Stimulated activated CD4-positive, alpha-beta T cell treated with anti-CD3 and anti-CD28 coated beads, TNF-alpha, amount 100 ng/mL, for 1 hour (primary cell): ENCODE data around the gene TENM4.
A peak's percentile ranks its signal among the peaks of the same experiment; 100 is the strongest.
"Not testable (repeated sequence)": the region's sequence is repeated elsewhere in the genome, so short reads cannot be mapped to it uniquely, and the experiment has no call there.

Experiments used
- DNase-seq, 3 donors: peaks; one replicate each; pipeline ENCODE4 v3.0.0-alpha.2; 2020; ENCODE audit warnings: low read depth in 3 of 3, low spot score in 1 of 3

Gene TENM4

DNA sequence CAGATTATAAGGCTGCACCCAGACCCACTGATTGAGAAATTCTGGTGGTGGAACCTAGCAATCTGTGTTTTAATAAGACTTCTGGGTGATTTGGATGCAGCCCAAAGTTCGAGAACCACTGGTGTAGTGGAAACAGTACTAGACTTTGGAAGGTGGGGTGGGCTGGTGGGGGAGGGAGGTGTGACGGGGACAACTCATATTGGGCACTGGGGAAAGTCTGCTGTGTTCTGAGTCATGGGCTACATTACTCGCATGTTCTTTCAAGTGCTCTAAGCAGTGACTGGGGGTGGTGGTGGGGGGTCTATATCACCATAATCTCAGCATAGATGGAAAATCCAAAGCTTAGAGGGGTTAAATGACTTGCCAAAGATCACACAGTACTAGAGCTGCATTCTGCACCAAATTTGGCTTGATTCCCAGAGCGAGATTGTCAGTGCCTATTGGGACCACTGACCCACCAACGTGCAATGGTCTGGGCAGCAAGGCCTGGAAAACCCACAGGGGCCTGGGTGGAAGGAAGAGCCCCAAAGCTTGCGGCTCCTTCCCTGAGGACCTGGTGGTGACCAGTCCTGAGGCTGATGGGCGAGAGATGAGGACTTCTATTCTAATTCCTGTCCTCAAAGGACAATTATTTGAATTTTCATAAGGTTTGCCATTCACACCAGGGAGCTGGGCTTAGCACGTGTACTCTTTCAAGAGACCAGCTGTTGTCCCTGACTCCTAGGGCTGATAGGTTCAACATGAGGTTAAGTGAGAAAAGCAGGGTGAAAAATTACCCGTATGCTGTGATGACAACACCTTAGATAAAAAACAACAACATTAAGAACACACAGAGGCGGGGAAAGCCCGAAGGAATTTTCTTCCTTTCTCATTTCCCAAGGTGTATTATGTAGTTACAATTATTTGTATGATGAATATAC is 788.6 kb downstream of the TENM4 start:
- DNase-seq: peak in 1 of 3 donors; percentile 4

DNA sequence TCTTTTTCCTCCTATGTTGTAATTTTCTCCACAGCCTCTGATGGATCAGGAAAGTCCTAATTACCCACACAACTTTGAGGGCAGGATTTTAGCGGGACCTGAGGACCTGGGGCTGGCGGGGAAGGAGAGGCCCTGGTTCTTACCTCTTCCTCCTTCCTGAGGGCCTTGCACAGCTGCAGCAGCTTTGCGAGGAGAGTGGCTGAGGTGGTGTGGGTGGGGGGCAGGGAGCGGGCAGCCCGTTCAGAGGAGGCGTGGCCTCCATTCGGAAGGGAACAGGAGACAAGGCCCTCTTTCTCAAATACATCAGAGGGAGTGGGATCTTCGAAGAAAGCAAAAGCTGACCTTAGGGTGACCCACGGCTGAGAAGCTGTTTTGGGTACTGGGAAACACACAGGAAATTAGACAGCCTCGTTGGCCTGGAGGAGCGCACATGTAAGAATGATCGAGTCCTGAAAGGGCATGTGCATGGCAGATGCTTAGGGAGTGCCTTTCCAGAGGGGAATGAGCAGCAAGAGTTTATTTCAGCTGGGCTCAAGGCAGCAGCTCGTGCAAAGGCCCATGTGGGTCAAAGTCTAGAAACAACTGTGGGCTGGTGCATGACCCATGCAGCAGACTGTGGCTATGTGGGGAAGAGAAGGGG is 789.6 kb downstream of the TENM4 start:
- DNase-seq: no peak

DNA sequence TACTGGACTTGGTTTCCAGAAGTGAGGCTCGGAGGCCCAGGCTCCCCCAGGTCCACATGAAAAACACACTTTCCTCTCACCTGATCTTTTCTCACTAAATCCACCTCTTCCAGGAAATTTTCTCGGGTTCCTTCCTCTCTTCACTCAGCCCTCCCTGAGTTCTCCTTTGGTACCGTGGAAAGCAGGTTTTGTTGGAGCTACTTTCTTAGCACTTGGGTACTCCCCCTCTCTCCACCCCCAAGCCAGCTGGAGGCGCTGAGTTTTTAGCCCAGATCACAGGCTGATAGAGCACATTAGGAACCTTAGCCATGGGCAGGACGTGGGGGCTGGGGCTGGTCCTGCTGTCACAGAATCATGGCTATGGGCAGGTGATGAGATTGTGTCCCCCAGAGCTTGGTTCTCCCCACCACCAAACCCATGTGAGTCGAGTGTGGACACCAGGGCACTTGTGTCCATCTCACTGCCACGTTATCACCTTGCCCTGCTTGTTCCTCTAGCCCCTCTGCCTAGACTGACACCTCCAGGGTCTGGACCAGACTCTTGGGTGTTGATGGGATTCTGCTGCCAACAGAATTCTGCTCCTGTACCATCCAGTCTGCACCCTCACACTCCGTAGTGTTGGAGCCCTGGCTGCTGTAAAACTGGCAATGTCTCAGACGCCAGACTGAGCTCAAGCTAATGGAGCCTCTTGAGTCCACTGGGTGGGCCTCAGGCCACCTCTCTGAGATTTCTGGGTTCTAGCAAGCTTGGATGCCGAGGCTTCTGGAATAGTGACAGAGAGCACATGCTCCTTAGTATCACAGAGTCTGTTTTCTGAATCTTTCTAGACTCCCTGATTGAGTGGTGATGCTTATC is 791.2 kb downstream of the TENM4 start:
- DNase-seq: no peak

DNA sequence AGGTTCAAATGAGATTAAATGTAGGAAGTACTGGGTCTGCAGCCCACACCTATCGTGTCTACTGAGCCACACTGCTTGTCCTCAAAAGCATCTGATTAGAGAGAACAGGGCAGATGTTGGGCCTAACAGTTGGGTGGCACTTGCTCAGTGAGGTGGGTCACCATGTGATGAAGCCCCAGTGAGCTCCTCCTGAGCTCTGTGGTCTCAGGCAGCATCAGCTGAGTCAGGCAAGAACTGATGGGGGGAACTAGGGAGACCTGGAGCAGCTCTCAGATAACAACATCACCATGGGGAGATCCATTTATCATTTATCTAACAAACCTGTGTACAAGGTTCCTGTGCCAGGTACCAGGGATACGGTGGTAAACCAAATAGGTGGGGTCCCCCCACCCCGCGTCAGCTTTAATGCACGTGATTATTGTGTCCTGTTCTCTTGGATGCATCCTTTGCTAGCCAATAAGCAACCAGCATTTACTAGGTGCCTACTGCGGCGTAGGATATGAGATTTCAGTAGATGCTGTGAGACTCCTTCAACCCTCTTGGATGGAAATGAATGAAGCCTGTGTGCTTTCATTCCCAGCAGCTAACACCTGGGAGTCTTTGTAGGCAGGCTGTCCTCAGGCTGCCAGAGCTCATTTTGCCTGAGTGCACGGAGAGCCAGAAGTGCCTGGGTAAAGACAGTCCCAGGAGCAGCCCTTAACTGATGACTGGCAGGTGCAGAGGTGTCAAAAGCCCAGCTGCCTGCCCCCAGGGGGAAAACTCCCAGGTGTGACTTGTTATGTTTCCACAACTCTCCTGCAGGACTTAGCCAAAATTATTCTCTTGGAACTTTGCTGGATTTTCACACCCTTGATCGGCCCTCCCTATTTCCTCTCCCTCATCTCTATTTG is 792.6 kb downstream of the TENM4 start:
- no peak for DNase-seq

DNA sequence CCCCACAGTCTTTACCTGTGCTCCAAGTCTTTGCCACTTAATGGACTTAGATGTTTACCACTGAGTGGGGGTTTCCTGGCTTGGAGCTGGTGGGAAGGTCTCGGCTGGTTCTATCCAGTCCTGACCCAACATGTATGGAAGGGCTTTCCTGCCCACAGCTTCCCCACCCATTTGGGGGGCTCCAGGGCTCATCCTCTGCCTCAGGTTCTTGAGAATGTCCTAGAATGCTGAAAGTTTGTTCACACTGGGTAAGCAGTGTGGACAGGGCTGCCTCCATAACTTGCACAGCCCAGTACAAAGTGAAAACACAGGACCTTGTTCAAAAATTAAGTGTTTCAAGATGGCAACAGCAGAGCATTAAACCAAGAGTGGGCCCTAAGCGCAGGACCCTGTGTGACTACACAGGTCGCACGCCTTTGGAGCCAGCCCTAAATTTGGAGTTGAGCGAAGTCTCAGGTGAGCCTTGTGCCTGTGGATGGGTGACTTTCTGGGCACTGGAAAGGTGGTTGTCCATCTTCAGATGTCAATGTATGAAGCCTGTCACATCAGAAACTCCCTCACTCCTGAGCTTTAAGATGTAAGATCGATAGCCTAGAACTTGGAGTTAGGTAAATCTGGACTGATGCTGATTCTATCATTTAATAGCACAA is 793.4 kb downstream of the TENM4 start:
- no peak for DNase-seq

DNA sequence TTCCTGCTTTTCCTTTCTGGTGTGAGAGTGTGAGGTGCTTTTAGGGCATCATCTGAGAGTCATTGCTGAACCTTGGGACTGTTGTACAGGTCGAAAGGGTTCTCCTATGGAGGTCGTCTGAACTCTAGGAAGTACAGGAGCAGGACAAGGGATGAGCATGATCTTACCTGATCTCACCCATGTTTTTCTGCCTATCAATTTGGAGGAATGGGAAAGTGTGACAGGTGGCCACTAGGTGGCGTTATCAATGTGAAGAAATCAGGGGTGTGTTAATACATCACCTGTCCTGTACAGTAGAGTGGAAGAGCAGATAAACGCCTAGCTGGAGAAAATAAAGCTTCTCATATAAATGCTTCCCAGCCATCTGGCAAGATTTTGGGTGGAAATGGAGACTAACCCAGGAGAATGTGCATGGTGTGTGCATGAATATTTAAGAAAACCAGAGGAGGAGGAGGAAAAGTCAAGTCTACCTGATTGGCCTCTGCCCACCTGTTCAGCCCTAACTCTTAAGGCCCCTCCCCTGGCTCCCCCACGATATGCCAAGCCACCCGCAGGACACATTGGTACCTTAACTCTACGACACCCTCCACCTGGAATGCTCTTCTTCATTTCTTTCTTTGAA is 794.2 kb downstream of the TENM4 start:
- DNase-seq: peak in 2 of 3 donors; percentile 2 to 35

DNA sequence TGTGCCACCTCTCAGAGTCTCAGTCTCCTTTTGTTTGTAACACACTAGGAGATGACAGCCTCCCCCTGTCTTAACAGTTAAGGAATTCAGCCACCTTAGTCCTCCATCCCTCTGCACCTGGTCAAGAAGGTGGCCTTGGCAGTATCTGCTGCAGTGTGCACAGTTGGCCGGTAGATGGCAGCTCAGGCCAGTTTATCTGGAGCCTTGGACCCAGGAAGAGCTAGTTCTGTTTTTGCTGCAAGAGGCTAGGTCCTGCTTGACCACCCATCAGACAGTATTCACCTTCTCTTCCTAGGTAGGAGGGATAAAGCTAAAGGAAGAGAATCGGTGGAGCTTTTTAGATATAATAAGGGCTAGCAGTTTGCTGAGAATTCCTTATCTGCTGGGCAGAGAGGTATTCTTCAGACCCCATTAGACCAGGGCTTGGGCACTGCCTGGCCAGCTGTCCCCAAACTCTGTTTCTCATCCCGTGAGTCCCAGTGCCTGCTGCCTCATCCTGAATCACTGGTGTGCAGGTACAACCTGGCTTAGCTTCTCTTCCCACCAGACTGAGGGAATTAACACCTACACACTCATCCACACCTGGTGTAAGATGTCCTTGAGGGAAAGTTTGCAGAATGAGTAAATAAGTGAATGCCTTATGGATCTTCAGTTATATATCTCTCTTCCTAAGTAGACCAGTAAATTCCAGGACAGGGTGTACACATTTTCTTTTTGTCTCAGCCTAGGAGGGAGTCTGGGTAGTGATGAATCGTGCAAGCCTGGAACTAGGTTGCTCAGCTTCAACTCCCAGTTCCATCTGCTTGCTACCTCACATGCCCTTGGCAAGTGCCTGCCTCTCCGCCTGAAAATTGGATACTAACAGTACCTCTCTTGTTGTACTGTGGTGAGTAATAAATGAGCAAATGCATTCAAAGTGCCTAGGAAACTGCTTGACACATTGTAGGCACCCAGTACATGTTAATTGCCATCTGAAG is 795.3 kb downstream of the TENM4 start:
- DNase-seq: peak in 2 of 3 donors; percentile 7 to 36

DNA sequence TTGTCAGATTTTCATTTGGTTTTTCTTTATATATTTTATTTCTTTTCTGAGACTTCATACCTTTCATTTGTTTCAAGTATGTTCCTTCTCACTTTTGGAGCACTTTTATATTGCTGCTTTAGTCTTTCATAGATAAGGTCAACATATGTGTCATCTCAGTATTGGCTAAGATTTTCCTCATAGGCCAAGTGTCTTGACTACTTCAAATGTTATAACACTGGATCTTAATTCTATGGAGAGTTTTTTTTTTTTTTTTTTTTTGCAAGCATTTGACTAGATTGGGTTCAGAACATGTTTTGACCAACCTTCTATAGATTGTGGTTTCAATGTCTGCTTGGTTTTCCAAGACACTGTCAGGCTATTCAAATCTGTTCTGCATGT is 797.2 kb downstream of the TENM4 start:
- no peak for DNase-seq

DNA sequence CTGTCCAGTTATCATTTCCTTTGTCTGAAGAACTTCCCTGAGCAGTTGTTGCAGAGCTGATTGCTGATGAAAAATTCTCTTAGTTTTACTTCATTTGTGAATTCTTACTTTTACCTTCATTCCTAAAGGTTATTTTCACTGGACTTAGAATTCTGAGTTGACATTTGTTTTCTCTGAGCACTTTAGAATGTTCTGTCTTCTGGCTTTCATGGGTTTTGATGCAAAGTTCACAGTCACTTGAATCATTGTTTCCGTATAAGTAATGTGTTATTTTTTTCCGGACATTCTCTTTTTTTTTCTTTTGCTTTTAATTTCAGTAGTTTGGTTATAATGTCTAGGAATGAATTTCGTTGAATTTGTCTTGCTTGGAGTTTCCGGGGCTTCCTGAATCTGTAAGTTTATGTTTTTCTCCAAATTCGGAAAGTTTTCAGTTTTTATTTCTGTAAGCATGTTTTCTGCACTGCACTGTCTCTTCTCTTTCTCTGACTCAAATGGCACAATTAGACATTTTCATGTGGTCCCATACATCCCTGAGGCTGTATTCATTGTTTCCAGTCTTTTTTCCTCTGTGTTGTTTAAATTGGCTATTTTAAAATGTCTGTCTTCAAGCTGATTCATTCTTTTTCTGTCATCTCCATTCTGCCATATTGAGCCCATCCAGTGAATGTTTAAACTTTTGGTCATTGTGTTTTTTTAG is 797.7 kb downstream of the TENM4 start:
- DNase-seq: no peak

DNA sequence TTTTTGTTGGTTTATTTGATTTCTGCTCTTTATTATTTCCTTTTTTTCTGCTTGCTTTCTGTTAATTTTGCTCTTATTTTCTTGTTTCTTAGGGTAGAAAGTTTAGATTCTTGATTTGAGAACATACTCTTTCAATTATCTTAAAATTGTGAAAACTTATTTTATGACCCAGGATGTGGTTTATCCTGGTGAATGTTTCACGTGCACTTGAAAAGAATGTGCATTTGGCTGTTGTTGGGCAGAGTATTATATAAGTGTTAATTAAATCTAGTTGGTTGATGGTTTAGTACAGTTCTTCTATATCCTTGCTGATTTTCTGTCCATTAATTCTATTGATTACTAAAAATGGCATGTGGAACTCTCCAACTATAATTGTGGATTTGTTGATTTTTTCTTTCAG is 799.3 kb downstream of the TENM4 start:
- no peak for DNase-seq

DNA sequence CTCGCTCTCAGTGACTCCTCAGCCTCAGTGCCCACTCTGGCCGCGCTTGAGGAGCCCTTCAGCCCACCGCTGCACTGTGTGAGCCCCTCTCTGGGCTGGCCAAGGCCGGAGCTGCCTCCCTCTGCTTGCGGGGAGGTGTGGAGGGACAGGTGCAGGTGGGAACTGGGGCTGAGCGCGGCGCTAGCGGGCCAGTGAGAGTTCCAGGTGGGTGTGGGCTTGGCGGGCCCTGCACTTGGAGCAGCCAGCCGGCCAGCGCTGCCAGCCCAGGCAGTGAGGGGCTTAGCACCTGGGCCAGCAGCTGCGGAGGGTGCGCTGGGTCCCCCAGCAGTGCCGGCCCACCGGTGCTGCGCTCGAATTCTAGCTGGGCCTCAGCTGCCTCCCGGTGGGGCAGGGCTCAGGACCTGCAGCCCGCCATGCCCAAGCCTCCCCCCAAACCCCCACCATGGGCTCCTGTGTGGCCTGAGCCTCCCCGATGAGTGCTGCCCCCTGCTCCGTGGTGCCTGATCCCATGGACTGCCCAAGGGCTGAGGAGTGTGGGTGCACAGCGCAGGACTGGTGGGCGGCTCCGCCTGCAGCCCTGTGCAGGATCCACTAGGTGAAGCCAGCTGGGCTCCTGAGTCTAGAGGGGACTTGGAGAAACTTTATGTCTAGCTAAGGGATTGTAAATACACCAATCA is 802.0 kb downstream of the TENM4 start:
- DNase-seq: no peak

DNA sequence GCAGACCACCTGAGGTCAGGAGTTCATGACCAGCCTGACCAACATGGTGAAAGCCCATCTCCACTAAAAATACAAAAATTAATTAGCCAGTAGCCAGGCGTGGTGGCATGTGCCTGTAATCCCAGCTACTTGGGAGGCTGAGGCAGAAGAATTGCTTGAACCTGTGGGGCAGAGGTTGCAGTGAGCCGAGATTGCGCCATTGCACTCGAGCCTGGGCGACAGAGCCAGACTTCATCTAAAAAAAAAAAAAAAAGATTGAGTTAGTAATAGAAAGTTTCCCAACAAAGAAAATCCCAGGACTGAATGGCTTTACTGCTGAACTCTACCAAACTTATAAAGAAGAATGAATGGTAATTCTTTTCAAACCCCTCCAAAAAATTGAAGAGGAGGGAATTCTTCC is 803.3 kb downstream of the TENM4 start:
- not testable (repeated sequence) for DNase-seq

DNA sequence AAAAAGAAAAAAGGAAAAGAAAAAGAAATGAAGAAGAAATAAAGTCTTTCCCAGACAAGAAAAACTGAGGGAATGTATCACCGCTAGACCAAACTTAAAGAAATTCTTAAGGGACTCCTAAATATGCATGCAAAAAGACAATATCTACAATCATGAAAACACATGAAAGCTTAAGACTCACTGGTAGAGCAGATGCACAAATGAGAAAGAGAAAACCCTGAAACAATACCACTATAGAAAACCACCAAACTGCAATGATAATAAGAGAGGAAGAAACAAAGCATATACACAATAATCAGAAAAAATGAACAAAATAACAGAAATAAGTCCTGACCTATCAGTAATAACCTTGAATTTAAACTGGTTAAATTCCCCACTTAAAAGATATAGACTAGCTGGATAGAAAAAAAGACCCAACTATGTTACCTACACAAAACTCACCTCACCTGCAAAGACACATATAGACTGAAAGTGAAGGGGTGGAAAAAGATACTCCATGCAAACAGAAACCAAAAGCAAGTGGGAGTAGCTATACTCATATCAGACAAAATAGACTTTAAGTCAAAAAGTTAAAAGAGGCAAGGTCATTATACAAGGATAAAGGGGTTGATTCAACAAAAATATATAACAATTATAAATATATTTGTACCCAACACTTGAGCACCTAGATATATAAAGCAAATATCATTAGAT is 804.9 kb downstream of the TENM4 start:
- no peak for DNase-seq

DNA sequence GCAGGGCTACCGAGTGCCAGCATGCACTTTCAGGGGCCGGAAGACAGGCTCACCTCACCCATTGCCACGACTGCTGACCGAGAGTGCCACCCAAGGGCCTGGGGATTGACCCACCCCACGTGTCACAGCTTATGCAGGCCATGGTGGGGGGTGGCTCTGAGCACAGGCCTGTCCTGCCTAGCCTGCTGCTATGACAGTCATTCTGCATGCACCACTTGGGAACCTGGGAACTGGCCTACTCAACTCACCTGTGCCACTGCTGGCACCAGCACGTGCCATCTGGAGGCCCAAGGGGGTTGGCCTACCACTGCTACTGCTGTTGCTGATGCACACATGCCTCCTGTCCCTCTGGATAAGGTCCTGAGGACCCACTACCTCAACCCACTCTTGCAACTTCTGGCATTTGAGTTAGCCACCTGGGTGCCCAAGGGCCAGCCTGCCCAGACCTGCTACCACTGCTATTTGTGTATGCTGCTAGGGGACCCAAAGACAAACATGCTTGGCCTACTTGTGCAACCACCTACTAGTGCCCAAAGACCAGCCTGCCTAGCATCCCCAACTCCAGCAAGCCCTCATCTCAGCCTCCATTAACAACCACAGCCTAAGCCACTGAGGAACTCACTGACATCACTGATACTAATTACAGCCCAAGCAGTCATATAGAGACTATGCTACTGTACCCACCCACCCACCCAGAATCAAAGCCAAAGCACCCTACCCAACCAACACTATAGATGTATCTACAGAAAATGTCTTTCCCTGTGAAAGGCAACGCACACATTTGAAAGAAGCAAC is 807.1 kb downstream of the TENM4 start:
- no peak for DNase-seq

DNA sequence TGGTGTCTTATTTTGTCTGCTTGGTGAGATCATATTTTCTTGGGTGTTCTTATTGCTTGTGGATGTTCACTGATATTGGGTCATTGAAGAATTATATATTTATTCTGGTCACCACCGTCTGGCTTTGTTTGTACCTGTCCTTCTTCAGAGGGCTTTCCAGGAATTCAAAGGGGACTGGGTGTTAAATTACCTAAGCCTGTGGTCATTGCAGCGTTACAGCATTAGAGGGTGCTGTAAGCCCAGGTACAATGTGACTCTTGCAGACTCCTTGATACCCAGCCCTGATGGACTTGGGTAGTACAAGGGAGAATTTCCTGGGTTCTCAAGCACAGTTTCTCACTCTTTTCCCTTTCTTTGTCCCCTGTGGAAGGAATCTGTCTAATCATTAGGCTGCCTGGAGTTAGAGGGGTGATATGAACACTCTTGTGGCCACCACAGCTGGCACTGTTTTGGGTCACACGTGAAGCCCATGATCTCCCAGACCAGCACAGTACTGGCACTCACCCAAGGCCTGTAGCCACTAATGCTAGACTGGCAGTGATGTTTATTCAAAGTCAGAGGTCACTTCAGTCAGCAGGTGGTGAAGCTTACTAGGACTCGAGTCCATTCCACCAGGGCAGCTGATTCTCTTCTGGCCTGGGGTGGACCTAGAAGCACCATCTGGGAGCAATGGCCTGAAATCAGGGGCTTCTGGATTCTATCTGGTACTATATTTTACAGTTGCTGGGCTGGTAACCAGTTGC is 810.1 kb downstream of the TENM4 start:
- DNase-seq: no peak
